ENCODE measurements around the gene DIRAS1. TPM values are rescaled to one million over a fixed set of nuclear protein-coding genes. Genes with fewer than 3 reads are reported as not detected.

Gene DIRAS1, protein sequence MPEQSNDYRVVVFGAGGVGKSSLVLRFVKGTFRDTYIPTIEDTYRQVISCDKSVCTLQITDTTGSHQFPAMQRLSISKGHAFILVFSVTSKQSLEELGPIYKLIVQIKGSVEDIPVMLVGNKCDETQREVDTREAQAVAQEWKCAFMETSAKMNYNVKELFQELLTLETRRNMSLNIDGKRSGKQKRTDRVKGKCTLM
- total RNA-seq (2022) (0.17 and 0.51 TPM in 2 replicates), Bru-seq, nascent RNA (percentile 13 among the genes with signal in this experiment), BruChase-seq, experiment 1, labeled RNA remaining after a 6-hour chase (percentile 31 among the genes with signal in this experiment), BruChase-seq, experiment 2, labeled RNA remaining after a 2-hour chase (percentile 18 among the genes with signal in this experiment)
- long read RNA-seq = 0 reads

DNA sequence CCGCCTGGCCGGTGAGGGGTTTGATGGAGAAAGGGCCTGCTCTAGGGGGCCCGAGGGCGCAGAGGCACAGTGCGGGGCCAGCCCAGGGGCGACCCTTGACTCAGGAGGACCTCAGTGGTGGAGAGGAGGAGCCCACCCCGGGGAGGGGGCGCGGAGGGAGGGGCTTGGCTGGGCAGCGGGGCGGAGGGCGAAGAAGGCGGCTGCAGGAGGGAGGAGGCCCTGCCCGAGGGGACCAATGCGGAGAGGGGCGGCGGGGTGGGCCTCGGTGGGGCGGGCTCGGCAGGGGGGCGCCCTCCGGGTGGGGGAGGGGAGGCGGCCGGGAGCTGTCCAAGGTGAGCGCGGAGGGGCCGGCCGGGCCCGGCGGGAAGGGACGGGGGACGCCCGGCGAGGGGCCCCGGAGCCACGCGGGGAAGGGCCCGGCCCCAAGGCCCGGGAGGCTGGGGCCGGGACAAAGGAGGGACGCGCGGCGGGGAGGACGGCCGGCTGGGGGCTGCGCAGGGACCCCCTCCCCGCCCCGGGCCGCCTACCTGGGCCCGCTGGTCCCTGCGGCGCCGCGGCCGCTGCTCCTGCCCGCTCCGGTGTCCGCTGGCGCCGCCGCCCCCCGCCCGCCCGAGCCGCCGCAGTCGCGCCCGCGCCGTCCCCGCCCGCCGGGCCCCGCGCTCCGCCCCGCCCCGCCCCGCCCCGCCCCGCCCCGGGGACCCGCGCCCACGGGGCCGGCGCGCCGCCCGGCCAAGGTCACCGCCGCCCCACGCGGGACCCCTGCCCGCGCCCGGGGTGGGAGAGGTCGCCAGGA lies at the start of gene DIRAS1:
Gene DIRAS1 (minus strand): TSS at position 596 of the 793 bp plus-strand sequence. CDS start 3,566 bp downstream, outside the sequence.
- Mint-ChIP-seq H3K27me3 (ENCODE audit: unreplicated experiment) (peaks cover 53% of the 10 kb centered on the region), H3K4me1 (ENCODE audit: low read depth, unreplicated experiment) (no peaks in the 10 kb centered on the region), H3K9me3 (ENCODE audit: low read depth, unreplicated experiment) (no peaks in the 10 kb centered on the region), H3K27ac (ENCODE audit: unreplicated experiment) (no peak within 1 kb of the TSS), H3K4me3 (ENCODE audit: low read depth, unreplicated experiment) (peak within 1 kb of the TSS; percentile 12), H3K36me3 (ENCODE audit: insufficient read depth, unreplicated experiment) (no peaks in the 10 kb centered on the region)
- CTCF ChIA-PET = no interaction called here
- TF ChIP-seq, protein P1, sequence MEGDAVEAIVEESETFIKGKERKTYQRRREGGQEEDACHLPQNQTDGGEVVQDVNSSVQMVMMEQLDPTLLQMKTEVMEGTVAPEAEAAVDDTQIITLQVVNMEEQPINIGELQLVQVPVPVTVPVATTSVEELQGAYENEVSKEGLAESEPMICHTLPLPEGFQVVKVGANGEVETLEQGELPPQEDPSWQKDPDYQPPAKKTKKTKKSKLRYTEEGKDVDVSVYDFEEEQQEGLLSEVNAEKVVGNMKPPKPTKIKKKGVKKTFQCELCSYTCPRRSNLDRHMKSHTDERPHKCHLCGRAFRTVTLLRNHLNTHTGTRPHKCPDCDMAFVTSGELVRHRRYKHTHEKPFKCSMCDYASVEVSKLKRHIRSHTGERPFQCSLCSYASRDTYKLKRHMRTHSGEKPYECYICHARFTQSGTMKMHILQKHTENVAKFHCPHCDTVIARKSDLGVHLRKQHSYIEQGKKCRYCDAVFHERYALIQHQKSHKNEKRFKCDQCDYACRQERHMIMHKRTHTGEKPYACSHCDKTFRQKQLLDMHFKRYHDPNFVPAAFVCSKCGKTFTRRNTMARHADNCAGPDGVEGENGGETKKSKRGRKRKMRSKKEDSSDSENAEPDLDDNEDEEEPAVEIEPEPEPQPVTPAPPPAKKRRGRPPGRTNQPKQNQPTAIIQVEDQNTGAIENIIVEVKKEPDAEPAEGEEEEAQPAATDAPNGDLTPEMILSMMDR (IDR thresholded peaks at IDR 0.05; ENCODE audit: unreplicated experiment) = no peak
- intact Hi-C loops (cut with micrococcal nuclease; ENCODE audit: unreplicated experiment) = no loop called here
- DNase-seq = no peak
- BruUV-seq (replicated peaks) = no TSS peak

DNA sequence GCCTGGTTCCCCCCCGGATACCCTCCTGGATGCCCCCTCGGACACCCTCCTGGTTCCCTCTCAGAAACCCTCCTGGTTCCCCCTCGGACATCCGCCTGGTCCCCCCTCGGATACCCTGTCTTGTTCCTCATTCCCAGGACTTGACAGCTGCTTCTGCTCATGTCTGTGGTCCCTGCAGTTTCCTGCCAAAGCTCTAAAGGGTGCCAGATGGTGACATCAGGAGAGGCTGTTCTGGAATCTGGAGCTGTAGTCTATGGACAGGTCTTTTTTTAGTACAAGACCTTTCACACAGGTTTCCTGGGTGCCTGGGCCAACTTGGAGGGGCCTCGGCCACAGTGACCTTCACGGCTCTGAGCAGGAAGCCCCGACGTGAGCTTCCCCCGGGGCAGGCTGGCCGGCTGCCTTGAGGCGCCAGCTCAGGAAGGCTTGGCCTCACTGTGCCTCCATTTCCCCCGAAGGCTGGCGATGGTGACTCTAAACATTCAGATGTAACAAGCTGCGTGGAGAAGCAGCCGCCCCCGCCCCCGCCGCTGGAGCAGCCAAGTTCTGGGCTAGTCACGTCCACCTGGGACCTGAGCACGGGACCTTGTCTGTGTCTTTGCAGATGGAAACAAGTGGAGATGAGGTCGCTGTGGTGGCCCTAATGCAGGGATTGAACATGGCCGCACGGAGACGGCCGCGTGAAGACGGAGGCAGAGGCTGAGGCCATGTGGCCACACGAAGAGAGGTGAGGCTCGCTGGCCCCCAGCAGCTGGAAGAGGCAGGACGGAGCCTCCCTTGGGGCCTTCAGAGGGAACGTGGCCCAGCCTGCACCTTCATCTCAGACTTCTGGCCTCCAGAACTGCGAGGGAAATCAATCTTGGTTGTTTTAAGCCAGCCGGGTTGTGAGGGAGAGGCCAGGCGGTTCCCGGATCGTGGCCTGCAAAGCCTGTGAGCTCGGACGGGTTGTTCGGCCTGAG lies 49.2 kb upstream of the DIRAS1 start:
- Mint-ChIP-seq H3K36me3 (ENCODE audit: insufficient read depth, unreplicated experiment) (peaks cover 13% of the 10 kb centered on the region), H3K27me3 (ENCODE audit: unreplicated experiment) (no peaks in the 10 kb centered on the region), H3K9me3 (ENCODE audit: low read depth, unreplicated experiment) (no peaks in the 10 kb centered on the region), H3K4me3 (ENCODE audit: low read depth, unreplicated experiment) (no peak overlapping the region), H3K27ac (ENCODE audit: unreplicated experiment) (no peak overlapping the region), H3K4me1 (ENCODE audit: low read depth, unreplicated experiment) (no peaks in the 10 kb centered on the region)
- intact Hi-C loops (cut with micrococcal nuclease; ENCODE audit: unreplicated experiment) = no loop called here
- DNase-seq = no peak
- no TSS peak for BruUV-seq (replicated peaks)
- TF ChIP-seq, protein P1 (IDR thresholded peaks at IDR 0.05; ENCODE audit: unreplicated experiment) = no peak
- CTCF ChIA-PET = no interaction called here

DNA sequence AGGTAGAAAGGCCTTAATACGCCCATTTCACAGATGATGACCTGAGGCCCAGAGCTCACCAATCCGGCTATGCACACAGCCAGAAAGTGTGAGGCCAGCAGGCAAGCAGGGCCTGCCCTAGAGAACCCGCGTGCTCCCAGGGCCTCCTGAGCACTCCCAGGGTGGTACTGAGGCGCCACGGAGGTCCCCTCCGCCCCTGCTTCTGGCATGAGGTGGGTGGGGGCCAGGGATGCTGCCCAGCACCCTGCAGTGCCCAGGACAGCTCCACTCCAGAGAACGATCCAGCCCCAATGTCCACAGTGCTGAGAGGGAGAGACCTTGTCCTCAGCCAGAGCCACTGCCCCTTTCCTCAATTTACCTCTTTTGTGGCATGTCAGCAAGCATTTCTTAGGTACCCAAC lies 48.0 kb upstream of the DIRAS1 start:
- Mint-ChIP-seq H3K36me3 (ENCODE audit: insufficient read depth, unreplicated experiment) (peaks cover 22% of the 10 kb centered on the region), H3K27ac (ENCODE audit: unreplicated experiment) (no peak overlapping the region), H3K9me3 (ENCODE audit: low read depth, unreplicated experiment) (no peaks in the 10 kb centered on the region), H3K4me3 (ENCODE audit: low read depth, unreplicated experiment) (no peak overlapping the region), H3K27me3 (ENCODE audit: unreplicated experiment) (no peaks in the 10 kb centered on the region), H3K4me1 (ENCODE audit: low read depth, unreplicated experiment) (no peaks in the 10 kb centered on the region)
- TF ChIP-seq, protein P1 (IDR thresholded peaks at IDR 0.05; ENCODE audit: unreplicated experiment) = no peak
- CTCF ChIA-PET = interaction anchor here (0.6 kb wide), 1 partner anchor 9 kb away, joined by 4 read pairs; no protein-coding TSS in a partner anchor
- BruUV-seq (replicated peaks) = no TSS peak
- intact Hi-C loops (cut with micrococcal nuclease; ENCODE audit: unreplicated experiment) = no loop called here
- no peak for DNase-seq

Data from Calu3 (cell line).